ENCODE results near the gene RAB26.
"Not testable (repeated sequence)": the region's sequence is repeated elsewhere in the genome, so short reads cannot be mapped to it uniquely, and the experiment has no call there.

The RAB26 gene

DNA sequence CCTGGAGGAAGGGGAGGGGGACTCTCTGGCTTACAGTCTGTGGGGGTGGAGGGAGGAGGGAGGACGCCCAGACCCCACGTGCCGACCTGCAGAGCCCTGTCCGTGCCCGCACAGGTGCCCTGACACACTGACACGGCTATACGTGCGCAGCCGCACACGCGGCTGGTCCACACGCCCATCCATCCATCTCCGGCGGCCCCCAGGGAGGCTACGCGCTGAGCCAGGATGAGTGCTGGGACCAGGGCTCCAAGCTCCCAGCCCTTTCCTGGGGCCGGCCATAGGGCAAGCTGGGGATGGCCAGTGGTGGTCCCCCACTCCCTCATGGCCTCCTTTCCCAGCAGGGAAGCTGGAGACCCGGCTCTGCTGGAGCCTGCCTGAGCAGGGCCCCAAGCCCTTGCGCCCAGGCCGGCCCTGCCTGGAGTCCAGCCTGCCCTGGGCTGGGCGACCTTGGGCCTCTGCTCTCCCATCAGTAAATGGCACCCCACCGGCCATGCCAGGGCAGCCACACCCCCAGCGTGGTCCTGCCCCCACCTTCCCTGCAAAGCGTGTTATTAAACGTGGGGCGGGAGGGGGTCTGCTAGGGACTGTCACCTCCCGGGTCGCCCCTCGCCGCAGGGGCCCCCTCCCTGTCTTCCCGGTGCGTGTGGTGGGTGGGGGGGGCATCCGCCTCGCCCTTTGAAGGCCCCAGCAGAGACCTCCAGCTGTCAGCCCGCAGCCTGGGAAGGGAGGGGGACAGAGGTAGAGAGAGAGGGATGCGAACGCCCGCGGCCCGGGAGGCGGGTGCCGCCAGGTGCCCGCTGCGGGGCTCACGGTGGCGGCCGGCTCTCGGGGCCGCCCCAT lies 47.1 kb downstream of the RAB26 start:
- Mint-ChIP-seq H3K4me1 (peaks cover 4% of the 10 kb centered on the region), H3K27ac (no peak overlapping the region), H3K9me3 (no peaks in the 10 kb centered on the region), H3K27me3 (peaks cover 80% of the 10 kb centered on the region), H3K36me3 (no peaks in the 10 kb centered on the region), H3K4me3 (no peak overlapping the region)
- CTCF ChIA-PET, result interaction anchor here (0.5 to 2.1 kb wide), 11 partner anchors 8 to 306 kb away, joined by 3 to 16 read pairs (median 4); partner anchors contain the start of genes ECI1 and PGP
- DNase-seq, result no peak

DNA sequence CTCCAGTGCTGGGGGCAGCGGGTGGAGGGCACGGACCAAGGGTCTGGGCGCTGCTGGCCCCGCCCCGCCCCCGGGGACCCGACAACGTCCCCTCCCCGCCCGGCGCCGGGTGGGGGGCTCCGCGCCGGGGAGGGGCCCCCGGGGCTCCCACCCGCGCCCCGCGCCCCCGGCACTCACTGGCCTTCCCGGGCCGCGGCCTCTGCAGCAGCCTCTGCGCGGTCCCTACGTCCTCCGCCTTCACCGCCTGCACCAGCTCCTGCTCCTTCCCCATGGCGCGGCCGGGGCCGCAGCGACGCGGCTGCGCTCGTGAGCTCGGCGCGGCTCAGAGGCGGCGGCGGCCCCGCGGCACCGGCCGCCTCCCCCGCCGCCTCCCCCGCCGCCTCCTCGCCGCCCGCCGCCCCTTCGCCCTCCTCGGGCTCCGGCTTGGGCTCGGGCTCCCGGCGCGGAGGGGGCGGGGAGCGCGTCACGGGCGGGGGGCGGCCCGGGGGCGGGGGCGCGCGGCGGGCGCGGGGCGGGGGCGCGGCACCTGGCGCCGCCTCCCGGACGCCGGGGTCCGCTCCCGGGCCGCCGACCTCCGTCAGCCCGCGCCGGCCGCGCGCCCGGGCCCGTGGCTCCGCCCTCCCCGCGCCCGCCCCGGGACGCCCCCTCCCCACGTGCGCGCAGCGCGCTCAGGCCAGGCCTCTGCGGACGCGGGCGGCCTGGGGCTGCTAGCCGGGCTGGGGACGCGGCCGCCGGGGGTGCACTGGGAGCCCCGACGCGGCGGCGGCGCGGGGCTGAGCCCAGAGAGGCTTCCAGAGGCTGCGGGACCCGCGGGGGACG lies 47.9 kb downstream of the RAB26 start, which contains the start of gene CASKIN1:
Gene CASKIN1, minus strand, starts transcription at position 444 of the 819 bp plus-strand sequence. Its CDS starts 173 bp downstream, at position 271.
- no peak within 1 kb of the TSS for H3K27ac Mint-ChIP-seq

GRCh38 chr16:2196981-2197511 lies 48.6 kb downstream of the RAB26 start:
- Mint-ChIP-seq H3K4me3 (peak overlapping the region; percentile 55), H3K27ac (no peak overlapping the region), H3K9me3 (no peaks in the 10 kb centered on the region), H3K4me1 (peaks cover 4% of the 10 kb centered on the region), H3K27me3 (peaks cover 89% of the 10 kb centered on the region), H3K36me3 (no peaks in the 10 kb centered on the region)
- CTCF ChIA-PET, result no interaction called here
- DNase-seq, result no peak

More for the DNA sequence above, 47.9 kb downstream of the RAB26 start, which contains the start of gene CASKIN1:
- H3K36me3 Mint-ChIP-seq, result no peaks in the 10 kb centered on the region
- CTCF ChIA-PET, result interaction anchor here (2.1 kb wide), 1 partner anchor 305 kb away, joined by 13 read pairs; no protein-coding TSS in a partner anchor
- H3K9me3 Mint-ChIP-seq, result no peaks in the 10 kb centered on the region
- peak within 1 kb of the TSS; percentile 55 for H3K4me3 Mint-ChIP-seq
- DNase-seq, result peak; percentile 35
- H3K27me3 Mint-ChIP-seq, result peaks cover 85% of the 10 kb centered on the region
- peaks cover 4% of the 10 kb centered on the region for H3K4me1 Mint-ChIP-seq

- Mint-ChIP-seq H3K36me3 (no peaks in the 10 kb centered on the region), H3K9me3 (no peaks in the 10 kb centered on the region), H3K27me3 (peaks cover 89% of the 10 kb centered on the region), H3K27ac (no peak overlapping the region), H3K4me3 (no peak overlapping the region), H3K4me1 (peaks cover 4% of the 10 kb centered on the region)
- no peak for DNase-seq
- CTCF ChIA-PET, result no interaction called here
Observed at GRCh38 chr16:2197765-2198164, 49.3 kb downstream of the RAB26 start.

DNA sequence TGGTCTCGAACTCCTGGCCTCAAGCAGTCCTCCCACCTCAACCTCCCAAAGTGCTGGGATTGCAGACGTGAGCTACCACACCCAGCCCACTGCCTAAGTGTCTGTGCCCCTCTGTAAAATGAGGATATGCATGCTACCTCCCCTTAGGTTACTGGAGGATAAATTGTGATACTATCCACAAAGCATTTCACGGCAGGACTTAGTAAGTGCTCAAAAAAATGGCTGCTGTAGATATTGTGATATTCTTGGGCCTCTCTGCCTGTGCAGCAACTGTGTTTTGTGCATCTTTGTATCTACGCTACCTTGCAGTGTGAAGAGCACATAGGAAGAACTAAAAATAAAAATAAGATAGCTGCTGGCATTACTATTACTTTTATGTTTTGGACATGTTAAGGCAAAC lies 49.9 kb downstream of the RAB26 start:
- no peaks in the 10 kb centered on the region for H3K9me3 Mint-ChIP-seq
- peaks cover 90% of the 10 kb centered on the region for H3K27me3 Mint-ChIP-seq
- no peak for DNase-seq
- CTCF ChIA-PET, result no interaction called here
- no peak overlapping the region for H3K4me3 Mint-ChIP-seq
- H3K4me1 Mint-ChIP-seq, result peaks cover 4% of the 10 kb centered on the region
- H3K36me3 Mint-ChIP-seq, result no peaks in the 10 kb centered on the region
- no peak overlapping the region for H3K27ac Mint-ChIP-seq

GRCh38 chr16:2199095-2199494 lies 50.7 kb downstream of the RAB26 start:
- Mint-ChIP-seq H3K27ac (no peak overlapping the region), H3K36me3 (no peaks in the 10 kb centered on the region), H3K27me3 (peaks cover 88% of the 10 kb centered on the region), H3K9me3 (no peaks in the 10 kb centered on the region), H3K4me1 (peaks cover 8% of the 10 kb centered on the region), H3K4me3 (no peak overlapping the region)
- CTCF ChIA-PET, result no interaction called here
- no peak for DNase-seq

GRCh38 chr16:2199621-2200139 lies 51.3 kb downstream of the RAB26 start:
- H3K4me1 Mint-ChIP-seq, result peaks cover 12% of the 10 kb centered on the region
- no peaks in the 10 kb centered on the region for H3K36me3 Mint-ChIP-seq
- CTCF ChIA-PET, result no interaction called here
- H3K27ac Mint-ChIP-seq, result no peak overlapping the region
- no peak for DNase-seq
- H3K27me3 Mint-ChIP-seq, result peaks cover 82% of the 10 kb centered on the region
- no peaks in the 10 kb centered on the region for H3K9me3 Mint-ChIP-seq
- no peak overlapping the region for H3K4me3 Mint-ChIP-seq

- Mint-ChIP-seq H3K27me3 (peaks cover 76% of the 10 kb centered on the region), H3K4me1 (peaks cover 9% of the 10 kb centered on the region), H3K9me3 (no peaks in the 10 kb centered on the region), H3K36me3 (no peaks in the 10 kb centered on the region), H3K4me3 (no peak overlapping the region), H3K27ac (no peak overlapping the region)
- CTCF ChIA-PET, result no interaction called here
- no peak for DNase-seq
Observed at GRCh38 chr16:2200313-2200712, 51.9 kb downstream of the RAB26 start.

DNA sequence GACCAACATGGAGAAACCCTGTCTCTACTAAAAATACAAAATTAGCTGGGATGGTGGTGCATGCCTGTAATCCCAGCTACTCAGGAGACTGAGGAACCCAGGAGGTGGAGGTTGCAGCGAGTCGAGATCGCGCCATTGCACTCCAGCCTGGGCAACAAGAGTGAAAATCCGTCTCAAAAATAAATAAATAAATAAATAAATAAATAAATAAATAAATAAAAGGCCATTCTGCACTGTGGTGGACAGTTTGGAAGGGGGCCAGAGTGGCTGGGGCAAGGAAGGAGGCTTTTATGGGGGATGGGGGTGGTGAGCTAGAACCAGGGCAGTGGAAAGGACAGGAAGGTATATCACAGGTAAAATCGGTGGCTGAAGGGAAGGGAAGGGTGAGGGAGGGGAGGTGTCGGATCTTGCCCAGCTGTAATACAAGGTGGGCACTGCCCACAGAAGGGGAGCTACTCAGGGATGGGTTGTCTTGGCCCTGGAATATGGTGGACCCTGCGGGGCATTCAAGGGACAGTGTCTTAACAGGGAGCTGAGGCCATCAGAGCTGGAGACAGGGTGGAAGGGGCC lies 54.8 kb downstream of the RAB26 start:
- Mint-ChIP-seq H3K27me3 (peaks cover 50% of the 10 kb centered on the region), H3K4me3 (peak overlapping the region; percentile 13), H3K4me1 (peaks cover 29% of the 10 kb centered on the region)
- DNase-seq, H3K36me3 Mint-ChIP-seq, H3K27ac Mint-ChIP-seq, H3K9me3 Mint-ChIP-seq: not testable (repeated sequence)
- CTCF ChIA-PET, result interaction anchor here (0.9 to 1.0 kb wide), 2 partner anchors 8 to 298 kb away, joined by 3 to 4 read pairs; no protein-coding TSS in a partner anchor
